Iris pigment epithelial cell (primary cell): ENCODE measurements around the gene ARHGAP26.
"Not testable (repeated sequence)": the region's sequence is repeated elsewhere in the genome, so short reads cannot be mapped to it uniquely, and the experiment has no call there.

ENCODE experiments used
- DNase-seq: peaks from one replicate; pipeline ENCODE4 v3.0.0-alpha.2; 2011; ENCODE audit warnings: low read depth

Gene ARHGAP26

GRCh38 chr5:142930395-142931110, 160.4 kb downstream of the ARHGAP26 start:
- DNase-seq, result no peak

- peak; percentile 10 for DNase-seq
Measured at GRCh38 chr5:142931896-142932686, 161.9 kb downstream of the ARHGAP26 start.

GRCh38 chr5:142934051-142934762, 164.0 kb downstream of the ARHGAP26 start:
- DNase-seq, result no peak

GRCh38 chr5:142935014-142935413, 164.8 kb downstream of the ARHGAP26 start:
- no peak for DNase-seq

GRCh38 chr5:142937374-142937773, 167.2 kb downstream of the ARHGAP26 start:
- DNase-seq, result no peak

GRCh38 chr5:142938266-142938880, 168.2 kb downstream of the ARHGAP26 start:
- DNase-seq, result no peak

GRCh38 chr5:142939006-142939405, 168.8 kb downstream of the ARHGAP26 start:
- peak; percentile 20 for DNase-seq

- peak; percentile 38 for DNase-seq
Measured at GRCh38 chr5:142939884-142940283, 169.7 kb downstream of the ARHGAP26 start.

- no peak for DNase-seq
Measured at GRCh38 chr5:142941245-142941644, 171.1 kb downstream of the ARHGAP26 start.

- DNase-seq, result no peak
Measured at GRCh38 chr5:142942901-142943300, 172.7 kb downstream of the ARHGAP26 start.

GRCh38 chr5:142944140-142944539, 174.0 kb downstream of the ARHGAP26 start:
- DNase-seq, result peak; percentile 71

- no peak for DNase-seq
Measured at GRCh38 chr5:142945321-142945720, 175.1 kb downstream of the ARHGAP26 start.

- no peak for DNase-seq
Measured at GRCh38 chr5:142945845-142946244, 175.7 kb downstream of the ARHGAP26 start.

GRCh38 chr5:142946547-142947426, 176.6 kb downstream of the ARHGAP26 start:
- no peak for DNase-seq

- no peak for DNase-seq
Measured at GRCh38 chr5:142947427-142947709, 177.2 kb downstream of the ARHGAP26 start.

- no peak for DNase-seq
Measured at GRCh38 chr5:142952229-142952628, 182.1 kb downstream of the ARHGAP26 start.

- not testable (repeated sequence) for DNase-seq
Measured at GRCh38 chr5:142952871-142953270, 182.7 kb downstream of the ARHGAP26 start.

GRCh38 chr5:142954455-142954854, 184.3 kb downstream of the ARHGAP26 start:
- DNase-seq, result no peak

- no peak for DNase-seq
Measured at GRCh38 chr5:142955628-142956027, 185.5 kb downstream of the ARHGAP26 start.

GRCh38 chr5:142957528-142957927, 187.4 kb downstream of the ARHGAP26 start:
- DNase-seq, result no peak

- no peak for DNase-seq
Measured at GRCh38 chr5:142958944-142959682, 188.9 kb downstream of the ARHGAP26 start.
